Endothelial cell of umbilical vein (primary cell): ENCODE results near the gene PRR14. TPM values are rescaled to one million over a fixed set of nuclear protein-coding genes. Genes with fewer than 3 reads are reported as not detected.

ENCODE experiments used
- BruUV-seq: library from RNA; stranded (reverse); fragments of 400-500 nt; replicated peaks from 2 replicates; lab custom pipeline; 2021; lab: Mats Ljungman, UMichigan
- CTCF ChIA-PET: fragments of 300-600, 350-600 bp; sonication (Branson Sonifier 250); formaldehyde crosslinking; loops from one replicate; lab custom pipeline; 2021; ENCODE audit warnings: antibody characterized with exemption, inconsistent platforms; lab: Charles Lee
- POLR2A ChIA-PET: fragments of 300-600, 350-600 bp; sonication (Branson Sonifier 250); formaldehyde crosslinking; loops from one replicate; lab custom pipeline; 2021; ENCODE audit warnings: antibody characterized with exemption, inconsistent platforms; lab: Charles Lee
- DNase-seq: peaks from one replicate; pipeline ENCODE4 v3.0.0-alpha.2; 2011; ENCODE audit warnings: low read depth, low spot score
- FAIRE-seq: peaks from 2 replicates; lab custom pipeline; 2011; peaks lifted over from hg19 to GRCh38; lab: Jason Lieb, UNC
- H2AFZ ChIP-seq: 2 replicates; pipeline ENCODE4 v1.6.0; 2012; ENCODE audit warnings: low read depth, low read length, control low read depth, inconsistent platforms
- H3K27ac ChIP-seq: 2 replicates; pipeline ENCODE4 v1.5.1; 2011; ENCODE audit warnings: low read depth, mild to moderate bottlenecking, control low read depth, low read length, moderate library complexity; ENCODE audit not compliant: insufficient read depth
- H3K27me3 ChIP-seq, 2 experiments: 2 replicates each; pipeline versions ENCODE4 v1.6.0 to v1.6.1; 2011; ENCODE audit warnings: low read length in 2 of 2, mixed read lengths in 1 of 2; ENCODE audit not compliant: control insufficient read depth in 2 of 2, insufficient read depth in 2 of 2
- H3K36me3 ChIP-seq, 2 experiments: 2 replicates in 1 of 2; 3 replicates in 1 of 2; pipeline ENCODE4 v1.5.1; 2011; ENCODE audit warnings: low read length in 2 of 2, mild to moderate bottlenecking in 1 of 2, moderate library complexity in 1 of 2; ENCODE audit not compliant: control insufficient read depth in 2 of 2, insufficient read depth in 2 of 2; ENCODE audit errors: extremely low read depth in 1 of 2
- H3K4me1 ChIP-seq: 3 replicates; pipeline ENCODE4 v1.5.1; 2011; ENCODE audit warnings: mild to moderate bottlenecking, low read length; ENCODE audit not compliant: control insufficient read depth, insufficient read depth; ENCODE audit errors: extremely low read depth
- H3K4me2 ChIP-seq: 2 replicates; pipeline ENCODE4 v1.6.1; 2011; ENCODE audit warnings: low read length, control low read depth, mixed read lengths; ENCODE audit not compliant: insufficient read depth
- H3K4me3 ChIP-seq, 3 experiments: fragments of 200-600 bp in 1 of 3; sonication (generic), shearing (Covaris generic) in 1 of 3; replicated peaks in 1 of 3; 2 replicates each; pipeline ENCODE4 v1.5.1; 2011 to 2016; ENCODE audit warnings: control low read depth in 3 of 3, low read length in 3 of 3, mild to moderate bottlenecking in 2 of 3, inconsistent platforms in 1 of 3, low read depth in 1 of 3, moderate library complexity in 1 of 3; ENCODE audit not compliant: insufficient read depth in 1 of 3
- H3K79me2 ChIP-seq: 2 replicates; pipeline ENCODE4 v1.6.0; 2012; ENCODE audit warnings: low read length, inconsistent platforms; ENCODE audit not compliant: control insufficient read depth, insufficient read depth
- H3K9ac ChIP-seq: replicated peaks from 2 replicates; pipeline ENCODE3; 2011; ENCODE audit warnings: low read length, control low read depth; ENCODE audit not compliant: insufficient read depth; ENCODE audit errors: extremely low read depth
- H3K9me1 ChIP-seq: replicated peaks from 3 replicates; pipeline ENCODE4 v1.6.0; 2011; ENCODE audit warnings: mild to moderate bottlenecking, low read length; ENCODE audit not compliant: control insufficient read depth, insufficient read depth; ENCODE audit errors: extremely low read depth
- H3K9me3 ChIP-seq: replicated peaks from 2 replicates; pipeline ENCODE4 v1.5.1; 2012; ENCODE audit warnings: low read length, inconsistent platforms; ENCODE audit not compliant: control insufficient read depth, insufficient read depth
- H4K20me1 ChIP-seq: replicated peaks from 2 replicates; pipeline ENCODE3; 2011; ENCODE audit warnings: mild to moderate bottlenecking, low read length; ENCODE audit not compliant: control insufficient read depth, insufficient read depth; ENCODE audit errors: extremely low read depth
- CTCF ChIP-seq, 2 donors: IDR thresholded peaks; 1 replicate in 1 of 2; 2 replicates in 1 of 2; pipeline ENCODE4 v1.5.1; 2011; ENCODE audit warnings: low read length in 2 of 2, mild to moderate bottlenecking in 2 of 2, moderate library complexity in 2 of 2, control low read depth in 1 of 2, inconsistent platforms in 1 of 2, low read depth in 1 of 2; ENCODE audit not compliant: insufficient read depth in 1 of 2; ENCODE audit errors: extremely low read depth in 1 of 2
- EZH2 ChIP-seq: IDR thresholded peaks from 2 replicates; pipeline ENCODE4 v1.6.1; 2012; ENCODE audit warnings: borderline replicate concordance, low read depth, mild to moderate bottlenecking, moderate library complexity, low read length, inconsistent platforms; ENCODE audit not compliant: severe bottlenecking
- FOS ChIP-seq: IDR thresholded peaks from 2 replicates; pipeline ENCODE4 v1.6.1; 2011; ENCODE audit warnings: mild to moderate bottlenecking, low read length, moderate library complexity, borderline replicate concordance; ENCODE audit not compliant: insufficient read depth
- GATA2 ChIP-seq: IDR thresholded peaks from 2 replicates; pipeline ENCODE4 v1.7.0; 2011; ENCODE audit warnings: low read depth, mild to moderate bottlenecking, moderate library complexity, mixed read lengths, low read length; ENCODE audit not compliant: insufficient read length, insufficient read depth
- JUN ChIP-seq: IDR thresholded peaks from 2 replicates; pipeline ENCODE4 v1.6.1; 2011; ENCODE audit warnings: borderline replicate concordance, low read depth; ENCODE audit not compliant: insufficient read length, insufficient read depth
- MAX ChIP-seq: IDR thresholded peaks from 2 replicates; pipeline ENCODE4 v1.6.1; 2011; ENCODE audit not compliant: insufficient read depth, insufficient read length
- MYC ChIP-seq: IDR thresholded peaks from one replicate; pipeline ENCODE4 v1.6.1; 2011; ENCODE audit warnings: mild to moderate bottlenecking, low read depth, low read length
- POLR2A ChIP-seq: IDR thresholded peaks from 2 replicates; pipeline ENCODE4 v1.6.1; 2012; ENCODE audit warnings: low read depth, mild to moderate bottlenecking, control low read depth, low read length
- POLR2AphosphoS5 ChIP-seq: IDR thresholded peaks from 2 replicates; pipeline ENCODE4 v1.6.1; 2012; ENCODE audit warnings: low read depth, mild to moderate bottlenecking, control low read depth, low read length, moderate library complexity; ENCODE audit not compliant: insufficient read depth
- dilution Hi-C: fragments of 300-500 bp; cut with MboI; formaldehyde crosslinking; loops from one replicate; pipeline ENCODE4 v1.15.0; 2019; ENCODE audit warnings: low sequenced_read_pairs; ENCODE audit not compliant: extremely low pct_ligation_motif_present
- intact Hi-C: fragments of 100-400 bp; cut with micrococcal nuclease; formaldehyde crosslinking; loops from one replicate; pipeline ENCODE4 v1.10.0; 2022
- polyA plus RNA-seq, 4 experiments: library from polyadenylated mRNA; depleted of rRNA in 3 of 4; stranded (reverse) in 3 of 4; unstranded in 1 of 4; fragments of >200 nt; gene quantifications; 2 replicates each; pipeline versions ENCODE4 v1.2.1 to v1.2.3, GENCODE V29; 2011 to 2012; ENCODE audit warnings: missing spikeins in 1 of 4
- total RNA-seq: library from RNA; stranded (reverse); gene quantifications from 2 replicates; pipeline ENCODE4 v1.2.3, GENCODE V29; 2021

The PRR14 gene
- total and polyA plus RNA-seq, 2 donors (not counting 3 experiments of a cell fraction or from before 2014, with no cell fraction given) = 17.0 to 70.0 TPM

GRCh38 chr16:30680326-30680725, 29.6 kb downstream of the PRR14 start:
- TF ChIP-seq JUN (no peak), GATA2 (no peak), FOS (no peak), MAX (no peak), MYC (no peak), EZH2 (no peak), POLR2A (no peak), CTCF (IDR thresholded peaks at IDR 0.05; ENCODE audit: extremely low read depth in 1 of 2, insufficient read depth in 1 of 2, low read depth in 1 of 2, low read length in 2 of 2) (no peak), POLR2AphosphoS5 (no peak)
- BruUV-seq = no TSS peak
- DNase-seq (no peak), FAIRE-seq (no peak)
- Histone ChIP-seq H3K9me1 (no peaks in the 10 kb centered on the region), H4K20me1 (no peaks in the 10 kb centered on the region), H3K79me2 (no peaks in the 10 kb centered on the region), H2AFZ (no peak overlapping the region), H3K4me1 (no peaks in the 10 kb centered on the region), H3K4me3 (no peak overlapping the region), H3K36me3 (no peaks in the 10 kb centered on the region), H3K27ac (no peak overlapping the region), H3K9ac (no peak overlapping the region), H3K9me3 (no peaks in the 10 kb centered on the region), H3K4me2 (no peak overlapping the region), H3K27me3 (no peaks in the 10 kb centered on the region)
- ChIA-PET POLR2A (no interaction called here), CTCF (no interaction called here)
- intact Hi-C loops (no loop called here), dilution Hi-C loops (no loop called here)
